Measurements from ENCODE around the gene MSL1.

GRCh38 chr17:40076591-40076990, 45.2 kb upstream of the MSL1 start:
- TF ChIP-seq REST (IDR thresholded peaks at IDR 0.05; ENCODE audit: low read depth), result no peak
- TF ChIP-seq CREB1 (IDR thresholded peaks at IDR 0.05; ENCODE audit: low read depth), result no peak
- TF ChIP-seq TCF12 (IDR thresholded peaks at IDR 0.05; ENCODE audit: low read depth), result no peak
- no peak for TF ChIP-seq TAF1 (IDR thresholded peaks at IDR 0.05; ENCODE audit: low read depth)
- TF ChIP-seq MAX (IDR thresholded peaks at IDR 0.05), result no peak
- TF ChIP-seq EGR1 (IDR thresholded peaks at IDR 0.05), result no peak
- TF ChIP-seq NFIC (IDR thresholded peaks at IDR 0.05), result no peak
- TF ChIP-seq EP300 (IDR thresholded peaks at IDR 0.05; ENCODE audit: borderline replicate concordance), result no peak
